ENCODE results near the gene CPLX1. TPM values are rescaled to one million over a fixed set of nuclear protein-coding genes. Genes with fewer than 3 reads are reported as not detected.

The CPLX1 gene
- polyA plus RNA-seq, 1 donor (not counting 4 experiments of a cell fraction or from before 2014, with no cell fraction given): 0.04 TPM

GRCh38 chr4:792626-793092 lies 33.3 kb downstream of the CPLX1 start:
- Histone ChIP-seq H3K9me1 (ENCODE audit: control insufficient read depth, extremely low read depth, insufficient read depth, low read length) (no peaks in the 10 kb centered on the region), H4K20me1 (ENCODE audit: control insufficient read depth, extremely low read depth, insufficient read depth, low read length) (no peaks in the 10 kb centered on the region), H3K27ac (ENCODE audit: control insufficient read depth, insufficient read depth, low read length) (no peak overlapping the region), H3K4me1 (ENCODE audit: control insufficient read depth, extremely low read depth, insufficient read depth, low read length) (no peaks in the 10 kb centered on the region), H3K36me3 (ENCODE audit: control insufficient read depth in 2 of 2, extremely low read depth in 1 of 2, insufficient read depth in 2 of 2, low read length in 2 of 2) (no peaks in the 10 kb centered on the region), H3K9me3 (ENCODE audit: control insufficient read depth, low read depth, low read length) (no peaks in the 10 kb centered on the region), H3K79me2 (ENCODE audit: control insufficient read depth, insufficient read depth, low read length) (no peaks in the 10 kb centered on the region), H3K4me3 (ENCODE audit: control insufficient read depth in 2 of 3, extremely low read depth in 1 of 3, insufficient read depth in 2 of 3, low read depth in 1 of 3, low read length in 3 of 3) (no peak overlapping the region), H3K27me3 (ENCODE audit: control insufficient read depth, extremely low read depth, insufficient read depth, low read length) (peaks cover 53% of the 10 kb centered on the region), H2AFZ (ENCODE audit: control insufficient read depth, low read length) (no peak overlapping the region), H3K9ac (ENCODE audit: control insufficient read depth, extremely low read depth, insufficient read depth, low read length) (no peak overlapping the region), H3K4me2 (ENCODE audit: control insufficient read depth, extremely low read depth, insufficient read depth, low read depth, low read length) (peak overlapping the region; percentile 32)
- FAIRE-seq: no peak
- no peak for TF ChIP-seq CTCF (optimal IDR thresholded peaks at IDR 0.05 in 1 of 3, IDR thresholded peaks at IDR 0.05 in 1 of 3, conservative IDR thresholded peaks at IDR 0.05 in 1 of 3; ENCODE audit: extremely low read depth in 1 of 3, insufficient read depth in 2 of 3, low read length in 3 of 3)
- TF ChIP-seq EZH2 (IDR thresholded peaks at IDR 0.05; ENCODE audit: low read length): no peak
- no peak for DNase-seq (ENCODE audit: low read depth, low spot score)
- dilution Hi-C loops (cut with MboI; ENCODE audit: extremely low pct_ligation_motif_present, low sequenced_read_pairs): no loop called here

- Histone ChIP-seq H3K4me1 (ENCODE audit: control insufficient read depth, extremely low read depth, insufficient read depth, low read length) (no peaks in the 10 kb centered on the region), H3K36me3 (ENCODE audit: control insufficient read depth in 2 of 2, extremely low read depth in 1 of 2, insufficient read depth in 2 of 2, low read length in 2 of 2) (no peaks in the 10 kb centered on the region), H3K4me3 (ENCODE audit: control insufficient read depth in 2 of 3, extremely low read depth in 1 of 3, insufficient read depth in 2 of 3, low read depth in 1 of 3, low read length in 3 of 3) (no peak overlapping the region), H3K9ac (ENCODE audit: control insufficient read depth, extremely low read depth, insufficient read depth, low read length) (no peak overlapping the region), H2AFZ (ENCODE audit: control insufficient read depth, low read length) (no peak overlapping the region), H3K9me1 (ENCODE audit: control insufficient read depth, extremely low read depth, insufficient read depth, low read length) (no peaks in the 10 kb centered on the region), H3K4me2 (ENCODE audit: control insufficient read depth, extremely low read depth, insufficient read depth, low read depth, low read length) (peak overlapping the region; percentile 32), H3K27ac (ENCODE audit: control insufficient read depth, insufficient read depth, low read length) (no peak overlapping the region), H3K27me3 (ENCODE audit: control insufficient read depth, extremely low read depth, insufficient read depth, low read length) (peaks cover 58% of the 10 kb centered on the region), H3K79me2 (ENCODE audit: control insufficient read depth, insufficient read depth, low read length) (no peaks in the 10 kb centered on the region), H3K9me3 (ENCODE audit: control insufficient read depth, low read depth, low read length) (no peaks in the 10 kb centered on the region), H4K20me1 (ENCODE audit: control insufficient read depth, extremely low read depth, insufficient read depth, low read length) (no peaks in the 10 kb centered on the region)
- DNase-seq (ENCODE audit: low read depth, low spot score): no peak
- FAIRE-seq: no peak
- TF ChIP-seq EZH2 (IDR thresholded peaks at IDR 0.05; ENCODE audit: low read length) (no peak), CTCF (optimal IDR thresholded peaks at IDR 0.05 in 1 of 3, IDR thresholded peaks at IDR 0.05 in 1 of 3, conservative IDR thresholded peaks at IDR 0.05 in 1 of 3; ENCODE audit: extremely low read depth in 1 of 3, insufficient read depth in 2 of 3, low read length in 3 of 3) (peak in 1 of 3 experiments; percentile 2)
- dilution Hi-C loops (cut with MboI; ENCODE audit: extremely low pct_ligation_motif_present, low sequenced_read_pairs): no loop called here
These were observed 33.9 kb downstream of the CPLX1 start for GRCh38 chr4:791898-792625.

All from keratinocyte (primary cell).